ENCODE measurements around the gene SMIM12.

SMIM12 gene, protein sequence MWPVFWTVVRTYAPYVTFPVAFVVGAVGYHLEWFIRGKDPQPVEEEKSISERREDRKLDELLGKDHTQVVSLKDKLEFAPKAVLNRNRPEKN

DNA sequence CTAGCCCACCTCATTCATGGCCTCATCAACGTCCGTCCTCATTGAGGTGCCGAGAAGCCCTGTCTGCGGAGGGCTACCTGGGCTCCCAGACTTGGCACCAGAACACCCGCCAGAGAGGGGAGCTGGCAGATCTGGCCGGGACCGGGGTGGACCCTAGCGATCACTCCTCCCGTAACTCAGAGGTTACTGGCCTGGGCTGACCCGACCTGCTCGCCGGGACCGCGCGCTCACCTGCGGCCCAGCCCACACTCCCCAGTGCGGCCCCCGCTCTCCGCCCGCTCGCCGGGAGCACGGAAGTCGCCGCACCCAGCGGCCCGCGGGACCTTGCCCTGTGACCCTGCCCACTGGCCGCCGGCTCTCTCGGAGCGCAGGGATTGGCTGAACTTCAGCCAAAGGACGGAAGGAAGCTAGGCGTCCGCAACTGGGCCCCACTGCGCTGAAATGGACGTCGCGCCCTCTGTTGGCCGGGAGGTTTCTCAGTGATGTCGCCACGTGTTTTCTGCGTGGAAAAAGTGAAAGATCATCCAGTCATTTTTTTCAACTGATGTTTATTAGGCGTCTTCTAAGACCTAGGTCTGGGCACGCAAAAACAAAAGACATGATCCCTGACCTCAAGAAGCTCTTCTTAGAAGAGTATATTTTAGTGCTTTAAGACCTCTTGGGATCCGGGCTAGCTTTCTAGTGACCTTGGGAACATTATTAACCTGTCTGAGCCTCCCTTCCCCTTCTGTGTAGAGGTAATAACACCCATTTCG lies at the start of gene SMIM12:
Gene SMIM12 (minus strand): TSS at position 304 of the 755 bp plus-strand sequence. CDS start 3,772 bp downstream, outside the sequence.
- DNase-seq, result peak; percentile 97

DNA sequence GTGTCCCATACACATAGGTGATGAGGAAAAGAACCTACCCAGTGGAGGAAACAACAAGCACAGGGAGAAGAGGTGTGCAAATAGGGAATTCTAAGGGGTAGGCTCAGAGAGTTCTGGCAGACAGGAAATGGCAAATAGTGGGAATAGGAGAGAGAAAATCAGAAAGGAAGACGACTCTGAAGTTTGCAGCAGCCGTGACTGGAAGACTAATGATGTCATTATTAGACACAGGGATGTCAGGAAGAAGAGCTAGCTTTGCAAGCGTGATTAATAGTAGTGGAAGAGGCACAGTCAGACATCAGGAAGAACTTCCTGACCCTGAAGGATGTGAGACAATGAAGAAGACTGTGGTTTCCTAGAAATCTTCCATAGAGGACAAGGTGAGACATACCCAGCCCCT lies 48.8 kb upstream of the SMIM12 start:
- no peak for DNase-seq

DNA sequence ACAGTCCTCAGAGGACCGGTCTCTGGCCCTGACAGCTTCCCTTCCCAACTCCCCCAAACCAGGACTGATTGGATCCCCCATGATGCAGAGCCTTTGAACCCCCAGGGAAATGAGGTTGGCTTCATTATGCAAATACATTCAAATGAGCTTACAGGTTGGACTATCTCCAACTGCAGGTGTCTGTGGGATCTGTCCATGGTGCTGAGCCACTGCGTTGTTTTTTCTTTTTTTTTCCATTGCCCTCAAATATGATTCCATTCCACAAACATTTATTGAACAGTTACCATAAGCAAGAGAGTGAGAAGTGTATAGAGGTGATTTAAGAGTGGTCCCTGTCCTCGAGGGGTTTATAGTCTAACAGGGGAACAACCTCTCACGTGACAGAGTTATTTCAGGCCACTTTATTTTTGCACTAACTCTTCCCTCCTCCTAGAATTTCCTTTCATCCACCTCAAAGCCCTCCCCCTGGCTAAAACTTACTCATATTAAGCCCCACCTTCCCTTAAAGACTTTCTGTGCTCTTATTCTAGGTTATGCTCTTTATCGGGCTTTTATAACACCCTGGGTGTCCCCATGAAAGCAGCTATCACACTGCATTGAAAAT lies 48.0 kb upstream of the SMIM12 start:
- no peak for DNase-seq

DNA sequence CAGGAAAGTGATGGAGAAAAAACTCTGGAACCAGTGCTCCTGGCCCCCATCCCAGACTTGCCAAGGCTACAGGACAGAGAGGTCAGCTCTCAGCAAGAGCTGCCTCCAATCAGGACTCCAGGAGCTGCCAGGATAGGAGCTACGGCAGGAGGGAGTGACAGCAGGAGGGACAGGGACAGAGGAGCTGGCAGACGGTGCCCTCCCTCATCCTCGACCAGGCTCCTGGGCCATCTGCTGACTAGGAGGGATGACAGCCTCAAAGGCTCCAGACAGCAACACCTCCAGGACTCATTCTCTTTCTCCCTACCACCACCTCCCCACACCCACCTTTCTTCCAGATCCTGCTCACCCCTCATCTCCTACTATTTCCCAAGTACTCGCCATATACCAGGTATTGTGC lies 47.2 kb upstream of the SMIM12 start:
- no peak for DNase-seq

DNA sequence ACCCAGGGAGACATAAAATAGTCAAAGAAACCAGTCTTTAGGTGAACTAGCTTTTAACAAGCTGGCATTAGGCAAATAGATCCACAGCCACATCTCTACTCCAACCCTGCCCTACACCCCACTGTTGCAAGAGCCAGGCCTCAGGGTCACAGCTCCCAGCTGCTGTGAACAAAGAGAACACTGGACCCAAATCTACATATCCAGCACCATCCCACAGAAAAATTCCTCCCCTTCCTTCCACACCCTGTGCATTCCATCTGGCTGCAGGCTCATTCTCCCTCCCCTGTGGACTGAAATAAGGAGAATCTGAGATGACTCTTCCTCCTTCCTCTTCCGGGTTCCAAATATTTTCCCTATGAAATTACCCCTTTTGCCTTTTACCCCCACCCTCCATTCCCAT lies 46.7 kb upstream of the SMIM12 start:
- no peak for DNase-seq

DNA sequence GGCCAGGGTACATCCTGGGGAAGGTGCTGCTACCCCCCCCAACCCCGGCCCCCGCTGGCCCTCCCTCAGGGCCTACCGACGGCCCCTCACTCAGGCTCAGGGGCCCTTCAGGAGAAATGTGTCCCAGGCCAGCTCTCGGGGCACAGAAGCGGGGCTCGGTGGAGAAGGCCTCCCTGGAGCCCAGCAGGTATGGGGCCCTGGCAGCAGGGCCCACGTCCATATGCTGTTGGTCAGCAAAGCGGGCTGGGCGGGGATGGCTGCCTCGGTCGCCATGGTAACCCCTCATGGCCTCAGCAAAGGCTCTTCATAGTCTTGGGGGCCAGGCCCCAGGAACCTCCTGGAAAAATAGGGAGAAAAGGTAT lies 45.5 kb upstream of the SMIM12 start:
- DNase-seq, result no peak

DNA sequence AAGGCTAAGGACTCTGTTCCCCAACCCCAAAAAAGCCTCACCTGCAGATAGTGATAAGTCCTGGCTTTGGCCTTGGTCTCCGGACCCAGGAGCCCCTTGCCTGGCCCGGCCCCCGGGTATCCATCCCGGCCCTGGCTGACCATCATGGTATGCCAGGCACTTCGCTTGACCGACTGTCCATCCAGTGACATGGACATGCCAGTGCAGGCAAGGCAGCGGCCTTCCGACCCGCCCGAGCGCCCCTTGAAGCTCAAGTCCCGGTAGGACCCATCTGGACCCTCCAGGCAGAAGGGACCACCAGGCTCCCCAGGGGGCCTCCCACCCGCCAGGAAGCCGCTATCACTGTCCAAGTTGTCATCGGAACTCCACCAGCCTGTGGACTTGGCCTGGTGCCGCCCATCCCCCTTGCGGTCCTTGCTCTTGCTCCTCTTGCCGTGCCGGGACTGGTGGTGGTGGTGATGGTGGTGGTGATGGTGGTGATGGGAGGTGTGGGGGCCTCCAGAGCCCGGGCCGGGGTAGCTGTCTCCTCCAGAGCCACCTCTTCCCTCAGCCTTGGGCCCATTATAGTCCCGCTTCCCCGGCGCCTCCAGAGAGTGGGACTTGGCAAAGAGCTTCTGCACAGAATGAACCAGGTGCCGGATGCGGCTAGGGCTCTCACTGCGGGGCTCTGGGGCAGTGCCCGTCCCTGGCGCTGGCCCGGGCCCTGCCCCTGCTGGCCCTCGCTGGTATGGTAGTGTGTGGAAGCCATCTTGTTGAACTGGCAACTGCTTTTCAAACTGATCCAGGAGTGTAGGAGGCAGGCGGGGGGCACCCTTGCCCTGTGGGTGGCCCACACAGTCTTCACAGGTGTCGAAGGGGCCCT lies 44.9 kb upstream of the SMIM12 start:
- no peak for DNase-seq

DNA sequence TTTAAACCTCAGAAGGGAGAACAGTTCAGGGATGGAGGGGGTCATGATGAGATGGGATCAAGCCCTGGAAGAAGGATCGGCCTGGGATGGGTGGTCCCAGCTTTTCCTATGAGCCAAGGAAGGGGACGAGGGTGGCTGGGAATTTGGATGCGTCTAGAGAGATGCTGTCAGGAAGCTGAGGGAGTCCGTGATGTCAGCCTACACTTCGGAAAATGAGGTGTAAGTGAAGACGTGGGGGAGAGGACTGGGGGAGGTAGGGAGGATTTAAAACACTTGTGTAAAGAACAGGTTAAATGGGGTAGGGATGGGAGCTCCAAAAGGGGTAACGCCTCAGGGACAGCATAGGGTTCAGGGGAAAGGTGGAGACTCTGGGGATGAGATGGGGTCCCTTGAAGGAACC lies 42.4 kb upstream of the SMIM12 start:
- DNase-seq, result no peak

DNA sequence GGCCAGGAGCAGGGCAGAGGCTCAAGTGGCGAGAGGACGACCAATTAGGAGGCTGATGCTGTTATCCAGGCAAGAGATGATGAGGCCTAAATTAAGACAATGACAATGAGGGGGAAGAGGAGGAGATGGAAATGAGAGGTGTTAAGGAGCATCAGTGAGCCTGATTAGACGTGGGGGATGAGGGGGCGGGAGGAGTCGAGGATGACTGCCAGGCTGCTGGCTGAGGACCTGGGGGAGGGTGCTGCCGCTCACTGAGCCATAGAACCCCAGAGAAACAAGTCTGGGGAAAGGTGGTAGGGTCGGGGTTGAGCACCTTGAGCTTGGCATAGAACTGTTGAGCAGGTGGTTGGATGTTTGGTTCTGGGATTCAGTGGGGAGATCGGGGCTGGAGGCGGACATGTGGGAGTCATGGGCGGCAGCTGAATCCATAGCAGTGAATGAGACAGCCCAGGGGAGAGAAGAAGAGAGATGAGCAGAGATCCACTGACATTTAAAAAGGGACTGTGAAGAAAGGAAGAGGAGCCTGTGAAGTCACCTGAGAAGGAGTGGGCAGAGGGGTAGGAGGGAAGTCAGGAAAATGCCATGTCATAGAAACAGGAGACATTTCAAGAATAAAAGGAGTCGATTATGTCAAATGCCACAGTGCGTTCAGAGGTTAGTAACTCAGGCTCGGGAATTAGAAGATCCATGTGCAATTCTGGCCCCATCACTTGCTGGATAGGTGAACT lies 41.4 kb upstream of the SMIM12 start:
- no peak for DNase-seq

DNA sequence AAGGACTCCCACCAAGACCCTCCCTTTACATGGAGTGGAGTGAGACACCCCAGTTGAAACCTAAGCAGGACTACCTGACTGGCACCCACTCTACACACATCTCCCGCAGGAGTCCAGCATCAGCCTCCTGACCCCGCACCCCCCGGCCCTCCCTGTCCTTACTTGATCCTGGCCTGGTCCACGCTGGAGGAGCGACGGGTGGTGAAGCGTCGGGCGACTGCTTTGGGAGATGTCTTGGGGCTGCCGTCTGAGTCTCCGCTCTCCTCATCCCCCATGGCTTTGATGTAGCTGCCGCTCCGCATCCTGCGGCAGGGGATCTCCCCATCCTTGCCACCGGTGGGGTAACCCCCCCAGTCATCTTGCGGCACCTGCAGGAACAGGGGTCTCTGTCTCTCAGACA lies 40.4 kb upstream of the SMIM12 start:
- no peak for DNase-seq

DNA sequence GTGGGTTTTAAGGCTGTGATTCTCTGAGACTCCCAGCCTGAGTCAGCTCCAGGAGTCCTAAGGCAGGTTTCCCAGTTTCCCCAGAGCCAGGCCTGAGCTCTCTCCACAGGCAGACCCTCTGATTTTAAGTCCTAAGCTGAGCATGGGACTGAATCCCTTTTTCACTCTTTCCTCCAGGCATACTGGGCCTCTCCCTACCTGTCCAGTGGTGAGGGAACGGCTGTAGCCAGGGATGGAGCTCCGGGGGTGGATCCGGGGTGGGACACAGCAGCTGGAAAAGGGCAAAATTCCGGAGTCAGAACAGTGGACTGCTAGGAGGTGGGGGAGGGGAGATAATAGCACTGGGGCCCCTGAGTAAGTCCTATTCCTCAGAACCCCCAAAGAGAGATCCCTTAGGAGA lies 39.9 kb upstream of the SMIM12 start:
- no peak for DNase-seq

DNA sequence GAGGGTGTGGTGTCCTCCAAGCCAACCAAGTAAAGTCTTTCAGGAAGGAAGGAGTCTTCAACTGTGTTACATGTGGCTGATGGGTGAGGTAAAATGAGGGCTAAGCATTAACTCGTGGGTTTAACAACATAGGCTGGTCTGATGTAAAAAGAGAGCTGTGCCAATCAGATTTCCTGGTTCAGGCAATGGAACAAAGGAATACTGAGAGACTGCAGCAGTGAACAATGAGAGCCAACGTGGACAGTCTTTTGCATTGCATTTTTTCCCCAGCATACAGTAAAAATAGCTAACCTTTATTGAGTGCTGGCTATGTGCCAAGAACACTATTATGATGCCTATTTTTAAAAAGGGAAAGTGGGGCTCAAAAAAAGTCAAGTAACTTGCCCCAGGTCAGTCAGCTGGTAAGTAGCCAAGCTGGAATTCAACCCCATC lies 38.8 kb upstream of the SMIM12 start:
- DNase-seq, result no peak

DNA sequence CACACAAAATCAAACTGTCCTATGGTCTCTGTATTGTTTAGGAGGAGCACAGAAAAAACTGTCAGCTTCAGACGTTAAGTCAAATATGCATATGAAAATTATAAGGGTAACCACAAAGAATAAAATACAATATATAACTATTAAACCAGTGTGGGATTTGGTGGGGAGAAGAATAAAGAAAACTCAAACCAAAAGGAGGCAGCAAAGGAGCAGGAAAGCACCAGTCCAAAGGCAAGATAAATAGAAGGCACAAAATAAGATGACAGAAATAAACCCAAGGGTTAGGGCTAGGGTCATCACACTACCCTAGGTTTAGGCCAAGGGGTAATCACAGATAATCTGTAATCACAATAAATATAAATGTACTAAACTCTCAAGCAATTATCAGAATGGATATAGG lies 37.1 kb upstream of the SMIM12 start:
- DNase-seq, result no peak

DNA sequence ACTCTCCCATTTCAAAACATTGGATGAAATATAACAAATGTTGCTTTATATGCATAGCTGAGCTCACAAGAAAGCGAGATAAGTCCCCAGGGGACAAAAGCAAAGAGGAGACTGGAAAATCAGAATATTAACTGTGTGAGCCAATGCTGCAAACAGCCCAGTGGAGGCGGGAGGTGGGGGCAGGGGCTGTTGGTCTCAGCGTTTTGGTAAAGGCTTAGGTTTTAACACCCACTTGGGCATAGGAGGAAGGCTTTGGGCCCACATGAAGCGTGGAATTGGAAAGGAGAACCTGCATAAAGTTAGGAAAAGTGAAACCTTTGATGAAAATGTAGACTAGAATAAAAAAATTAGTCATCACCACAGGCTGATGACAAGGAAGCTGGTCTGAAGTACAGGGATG lies 30.2 kb upstream of the SMIM12 start:
- no peak for DNase-seq

DNA sequence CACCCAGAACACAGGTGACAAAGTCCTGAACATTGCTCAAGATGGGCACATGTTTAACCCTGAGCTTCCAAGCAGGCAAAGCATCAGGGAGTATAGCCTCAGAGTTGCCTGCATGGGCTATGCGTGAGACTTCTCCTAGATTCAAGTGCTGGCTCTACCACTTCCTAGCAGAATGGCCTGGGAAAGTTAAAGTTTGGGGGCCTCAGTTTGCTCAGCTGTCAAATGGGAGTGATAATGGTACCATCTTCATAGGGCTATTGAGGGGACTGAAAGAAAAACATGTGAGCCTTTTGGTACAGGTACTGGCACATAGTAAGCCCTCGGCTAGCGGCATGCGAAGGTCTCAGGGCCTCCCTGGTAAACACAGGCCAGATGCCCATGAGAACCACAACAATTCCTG lies 28.0 kb upstream of the SMIM12 start:
- no peak for DNase-seq

DNA sequence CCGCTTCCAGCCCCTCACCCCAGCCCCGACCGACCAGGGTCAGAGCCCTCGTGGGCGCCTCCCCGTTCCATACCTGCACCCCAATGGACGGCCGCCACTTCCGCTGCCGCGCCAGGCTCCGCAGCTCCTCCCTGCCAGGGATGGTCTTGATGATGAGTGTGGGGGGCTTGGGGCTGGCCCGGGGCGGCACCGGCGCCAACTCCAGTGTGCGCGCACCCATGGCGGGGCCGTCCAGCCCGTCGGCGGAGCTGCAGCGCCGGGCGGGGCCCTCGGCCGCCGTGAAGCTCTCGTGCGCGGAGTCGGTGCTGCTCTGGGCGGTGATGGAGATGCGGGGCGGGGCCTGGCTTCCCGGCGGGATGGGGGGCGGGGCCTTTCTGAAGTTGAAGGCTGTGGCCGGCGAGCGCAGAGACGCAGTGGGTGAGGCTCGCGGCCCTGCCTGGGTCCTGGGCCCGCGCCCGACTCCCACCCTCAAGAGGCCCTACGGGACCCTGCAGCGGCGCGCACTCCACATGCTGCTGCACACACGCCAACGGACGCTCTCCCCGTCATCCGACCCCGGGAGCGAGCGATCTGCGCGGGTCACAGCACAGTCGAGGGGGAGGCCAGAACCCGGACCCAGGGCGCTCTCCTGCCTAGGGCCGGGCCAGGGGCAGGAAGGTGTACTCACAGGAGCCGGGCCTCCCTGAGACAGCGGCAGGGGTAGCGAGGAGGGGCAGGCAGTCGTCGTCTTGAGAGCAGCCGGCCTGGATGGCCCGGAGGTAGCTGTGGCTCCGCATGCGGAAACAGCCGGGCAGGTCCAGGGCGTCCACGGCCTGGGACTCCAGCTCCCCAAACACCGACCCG lies 26.1 kb upstream of the SMIM12 start:
- no peak for DNase-seq

DNA sequence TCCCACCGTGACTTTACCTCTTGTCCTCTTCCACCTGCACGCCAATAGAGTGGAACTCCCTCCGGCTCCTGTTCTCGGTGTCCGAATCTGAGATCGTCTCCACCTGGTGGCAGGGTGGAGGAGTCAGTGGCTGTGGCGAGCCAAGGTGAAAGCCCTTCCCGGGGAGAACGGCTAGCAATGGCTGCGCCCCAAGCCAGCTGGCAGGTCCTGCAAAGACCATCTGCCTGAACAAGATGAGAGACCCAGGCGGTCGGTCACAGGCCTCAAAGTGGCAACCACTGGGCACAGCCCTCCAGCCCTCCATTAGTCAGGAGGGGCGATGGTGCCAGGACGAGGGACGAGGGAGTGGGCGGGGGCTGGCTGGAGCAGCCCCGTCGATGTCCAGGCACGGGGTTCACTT lies 25.4 kb upstream of the SMIM12 start:
- no peak for DNase-seq

DNA sequence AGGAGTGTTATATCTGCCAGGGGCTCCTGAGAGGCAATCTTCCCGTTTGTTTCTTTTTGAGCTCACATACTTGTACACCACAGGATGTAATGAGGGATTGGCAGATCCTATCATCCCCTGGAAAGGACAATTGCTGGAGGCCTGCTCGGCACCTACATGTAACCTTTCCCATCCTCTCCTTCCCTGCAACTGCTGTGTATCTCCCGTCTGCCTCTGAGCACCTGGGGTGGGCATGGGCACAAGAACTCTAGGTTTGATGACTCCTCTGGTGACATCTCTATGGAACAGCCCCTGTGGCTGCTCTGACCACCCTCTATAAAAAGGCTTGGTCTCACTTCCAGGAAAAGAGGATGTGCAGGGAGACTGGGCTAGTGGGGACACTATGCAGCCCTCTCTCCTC lies 25.0 kb upstream of the SMIM12 start:
- no peak for DNase-seq

DNA sequence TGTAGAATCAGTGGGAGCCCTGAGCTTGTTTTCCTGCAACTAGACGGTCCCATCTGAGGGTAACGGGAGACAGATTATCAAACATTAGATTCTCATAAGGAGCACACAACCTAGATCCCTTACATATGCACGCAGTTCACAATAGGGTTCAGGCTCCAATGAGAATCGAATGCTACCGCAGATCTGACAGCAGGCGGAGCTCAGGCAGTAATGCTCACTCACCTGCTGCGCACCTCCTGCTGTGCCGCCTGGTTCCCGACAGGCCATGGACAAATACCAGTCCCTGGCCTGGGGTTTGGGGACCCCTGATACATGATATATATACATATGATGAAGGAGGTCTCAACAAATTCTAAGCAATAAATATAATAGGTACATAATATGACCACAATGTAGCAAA lies 19.7 kb upstream of the SMIM12 start:
- no peak for DNase-seq

DNA sequence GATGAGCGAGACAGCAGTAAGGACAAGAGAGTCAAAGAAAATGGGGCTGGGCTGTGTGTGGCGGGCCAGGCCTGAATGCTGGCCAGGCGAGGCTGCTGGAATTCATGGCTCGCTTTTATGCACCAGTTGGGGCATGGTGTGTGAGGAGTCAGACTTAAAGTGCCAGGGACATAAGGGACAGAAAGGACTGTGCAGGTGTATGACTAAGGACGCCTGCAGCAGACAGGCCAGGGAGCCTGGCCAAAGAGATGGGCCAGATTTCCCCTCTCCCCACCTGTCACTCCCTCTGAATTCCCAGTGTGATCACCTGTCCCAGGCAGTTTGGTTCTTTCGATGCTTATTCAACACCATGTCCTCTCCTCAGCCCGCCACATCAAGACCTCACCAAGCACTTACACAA lies 16.9 kb upstream of the SMIM12 start:
- DNase-seq, result no peak

DNA sequence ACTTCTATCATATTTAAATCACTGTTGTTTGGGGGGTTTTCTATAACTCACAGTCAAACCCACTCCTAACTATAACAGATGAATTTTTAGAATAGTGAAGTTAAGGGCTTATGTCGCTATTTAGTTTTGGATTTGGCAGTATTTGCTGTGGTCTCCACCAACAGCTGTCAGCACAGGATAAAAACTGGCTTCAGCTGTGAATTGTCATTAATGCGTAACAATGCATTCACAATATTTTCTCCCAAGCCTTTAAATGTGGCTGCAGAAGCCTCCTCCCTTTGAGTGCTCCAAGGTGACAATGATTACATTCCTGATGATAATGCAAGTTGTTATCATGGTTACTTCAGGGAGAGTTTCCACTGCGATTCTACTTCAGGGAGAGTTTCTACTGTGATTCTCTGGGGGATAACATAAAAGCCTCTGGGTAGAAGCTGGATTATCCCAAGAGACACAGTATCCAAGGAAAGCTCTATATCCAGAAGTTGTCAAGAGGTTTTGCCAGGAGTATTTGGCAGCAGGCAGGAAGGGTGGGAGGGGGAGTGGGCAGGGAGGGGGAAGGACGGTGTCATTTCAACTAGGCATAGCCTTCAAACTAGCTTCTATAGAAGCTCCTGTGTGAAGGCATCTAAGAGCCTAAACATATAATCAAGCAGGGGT lies 14.9 kb upstream of the SMIM12 start:
- DNase-seq, result no peak

DNA sequence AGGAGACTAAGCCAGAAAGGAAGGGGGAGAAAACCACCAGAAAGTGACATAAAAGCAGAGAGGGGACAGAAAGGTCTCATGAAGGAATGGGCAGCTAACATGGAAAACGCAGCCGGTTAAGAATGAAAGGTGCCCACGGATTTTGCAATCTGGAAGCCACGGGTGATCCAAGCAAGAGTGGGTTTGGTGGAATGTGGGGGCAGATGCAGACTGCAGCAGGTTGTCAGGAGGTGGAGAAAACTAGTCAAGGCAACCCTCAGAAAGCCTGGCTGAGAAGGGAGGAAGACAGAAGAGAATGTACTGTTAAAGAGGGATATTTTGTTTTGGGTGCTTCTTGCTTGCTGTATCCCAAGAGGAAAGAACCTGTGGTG lies 12.6 kb upstream of the SMIM12 start:
- no peak for DNase-seq
